Measurements from ENCODE around the gene KIFAP3.

- TF ChIP-seq ZNF274 (IDR thresholded peaks at IDR 0.05; ENCODE audit: low read depth, low read length) = no peak
- no peak for TF ChIP-seq YY1 (IDR thresholded peaks at IDR 0.05; ENCODE audit: insufficient read depth, insufficient read length)
- no peak for TF ChIP-seq SUZ12 (IDR thresholded peaks at IDR 0.05; ENCODE audit: extremely low read depth, insufficient read depth, insufficient read length)
Measured at GRCh38 chr1:169925505-169926482, 148.7 kb downstream of the KIFAP3 start.

All from NT2/D1 (cell line).